Muscle layer of colon (tissue), 2 donors: ENCODE results near the gene CMYA5.
A peak's percentile ranks its signal among the peaks of the same experiment; 100 is the strongest.
"Not testable (repeated sequence)": the region's sequence is repeated elsewhere in the genome, so short reads cannot be mapped to it uniquely, and the experiment has no call there.

Source experiments
- H3K27ac ChIP-seq: one replicate; pipeline ENCODE4 v1.7.0; 2013; ENCODE audit warnings: low read depth, mild to moderate bottlenecking, low read length, moderate library complexity
- H3K27me3 ChIP-seq, 2 donors: one replicate each; pipeline ENCODE4 v1.7.0; 2013; ENCODE audit warnings: low read length in 2 of 2, mild to moderate bottlenecking in 2 of 2; ENCODE audit not compliant: insufficient read depth in 2 of 2, control insufficient read depth in 1 of 2
- H3K36me3 ChIP-seq: one replicate; pipeline ENCODE4 v1.7.0; 2013; ENCODE audit warnings: mild to moderate bottlenecking, low read length; ENCODE audit not compliant: insufficient read depth
- H3K4me1 ChIP-seq: one replicate; pipeline ENCODE4 v1.7.0; 2013; ENCODE audit warnings: mild to moderate bottlenecking, low read length; ENCODE audit not compliant: insufficient read depth
- H3K4me3 ChIP-seq, 2 donors: one replicate each; pipeline ENCODE4 v1.7.0; 2013; ENCODE audit warnings: low read length in 2 of 2, low read depth in 1 of 2, mild to moderate bottlenecking in 1 of 2, moderate library complexity in 1 of 2
- H3K9ac ChIP-seq: one replicate; pipeline ENCODE4 v1.7.0; 2013; ENCODE audit warnings: low read length
- H3K9me3 ChIP-seq: one replicate; pipeline ENCODE4 v1.7.0; 2013; ENCODE audit warnings: mild to moderate bottlenecking, low read length
- donor health status: abdominal sarcoma.
- donor health status: Adenocarcinoma of cecum.

CMYA5 gene

GRCh38 chr5:79689541-79690466 is at the start of gene CMYA5:
Gene CMYA5 (plus strand): TSS chr5:79689836. CDS start chr5:79689908, 72 bp downstream.
- H3K36me3 ChIP-seq, result peaks cover 5% of the 10 kb centered on the region
- no peak within 1 kb of the TSS for H3K9ac ChIP-seq
- peaks cover 6% of the 10 kb centered on the region for H3K4me1 ChIP-seq
- H3K27me3 ChIP-seq, result no peaks in the 10 kb centered on the region
- H3K4me3 ChIP-seq, result peak within 1 kb of the TSS; percentile 57 to 58
- no peak within 1 kb of the TSS for H3K27ac ChIP-seq
- H3K9me3 ChIP-seq, result no peaks in the 10 kb centered on the region

GRCh38 chr5:79640571-79641055 is 49.0 kb upstream of the CMYA5 start:
- H3K9me3 ChIP-seq, result no peaks in the 10 kb centered on the region
- peaks cover 14% of the 10 kb centered on the region for H3K36me3 ChIP-seq
- no peaks in the 10 kb centered on the region for H3K4me1 ChIP-seq
- H3K27ac ChIP-seq, result no peak overlapping the region
- no peaks in the 10 kb centered on the region for H3K27me3 ChIP-seq
- no peak overlapping the region for H3K9ac ChIP-seq
- no peak overlapping the region for H3K4me3 ChIP-seq

GRCh38 chr5:79641414-79641813 is 48.2 kb upstream of the CMYA5 start:
- Histone ChIP-seq H3K4me3 (no peak overlapping the region), H3K27me3 (no peaks in the 10 kb centered on the region), H3K36me3 (peaks cover 20% of the 10 kb centered on the region), H3K9ac (no peak overlapping the region), H3K27ac (no peak overlapping the region), H3K9me3 (no peaks in the 10 kb centered on the region), H3K4me1 (no peaks in the 10 kb centered on the region)

GRCh38 chr5:79642210-79642609 is 47.4 kb upstream of the CMYA5 start:
- Histone ChIP-seq H3K27ac (no peak overlapping the region), H3K27me3 (no peaks in the 10 kb centered on the region), H3K4me3 (no peak overlapping the region), H3K9ac (no peak overlapping the region), H3K4me1 (no peaks in the 10 kb centered on the region), H3K9me3 (no peaks in the 10 kb centered on the region), H3K36me3 (peaks cover 20% of the 10 kb centered on the region)

GRCh38 chr5:79653843-79654242 is 35.8 kb upstream of the CMYA5 start:
- Histone ChIP-seq H3K4me1 (no peaks in the 10 kb centered on the region), H3K4me3 (no peak overlapping the region), H3K9ac (no peak overlapping the region), H3K9me3 (no peaks in the 10 kb centered on the region), H3K36me3 (peaks cover 17% of the 10 kb centered on the region), H3K27me3 (no peaks in the 10 kb centered on the region), H3K27ac (no peak overlapping the region)

- peaks cover 33% of the 10 kb centered on the region for H3K36me3 ChIP-seq
- H3K27ac ChIP-seq, result no peak overlapping the region
- H3K9me3 ChIP-seq, result no peaks in the 10 kb centered on the region
- no peak overlapping the region for H3K4me3 ChIP-seq
- no peak overlapping the region for H3K9ac ChIP-seq
- no peaks in the 10 kb centered on the region for H3K4me1 ChIP-seq
- H3K27me3 ChIP-seq, result no peaks in the 10 kb centered on the region
Observed at GRCh38 chr5:79663212-79663611, 26.4 kb upstream of the CMYA5 start.

- Histone ChIP-seq H3K9ac (no peak overlapping the region), H3K9me3 (no peaks in the 10 kb centered on the region), H3K4me1 (no peaks in the 10 kb centered on the region), H3K27ac (no peak overlapping the region), H3K4me3 (no peak overlapping the region), H3K36me3 (peaks cover 19% of the 10 kb centered on the region), H3K27me3 (no peaks in the 10 kb centered on the region)
Observed at GRCh38 chr5:79666758-79667157, 22.9 kb upstream of the CMYA5 start.

- Histone ChIP-seq H3K36me3 (peaks cover 6% of the 10 kb centered on the region), H3K27ac (no peak overlapping the region), H3K4me1 (no peaks in the 10 kb centered on the region), H3K9me3 (no peaks in the 10 kb centered on the region), H3K4me3 (no peak overlapping the region), H3K27me3 (no peaks in the 10 kb centered on the region), H3K9ac (no peak overlapping the region)
Observed at GRCh38 chr5:79672392-79672791, 17.2 kb upstream of the CMYA5 start.

GRCh38 chr5:79676354-79676753 is 13.3 kb upstream of the CMYA5 start:
- not testable (repeated sequence) for H3K4me1 ChIP-seq, H3K27ac ChIP-seq, H3K9me3 ChIP-seq, H3K9ac ChIP-seq, H3K4me3 ChIP-seq, H3K27me3 ChIP-seq
- H3K36me3 ChIP-seq, result peaks cover 14% of the 10 kb centered on the region

GRCh38 chr5:79682102-79682501 is 7.5 kb upstream of the CMYA5 start:
- not testable (repeated sequence) for H3K4me1 ChIP-seq, H3K9me3 ChIP-seq, H3K9ac ChIP-seq, H3K27ac ChIP-seq, H3K27me3 ChIP-seq, H3K4me3 ChIP-seq
- H3K36me3 ChIP-seq, result peaks cover 32% of the 10 kb centered on the region

- Histone ChIP-seq H3K9me3 (no peaks in the 10 kb centered on the region), H3K9ac (no peak overlapping the region), H3K4me1 (peaks cover 6% of the 10 kb centered on the region), H3K27me3 (no peaks in the 10 kb centered on the region), H3K4me3 (no peak overlapping the region), H3K27ac (no peak overlapping the region), H3K36me3 (peaks cover 32% of the 10 kb centered on the region)
Observed at GRCh38 chr5:79684782-79685181, 4.9 kb upstream of the CMYA5 start.

- peaks cover 6% of the 10 kb centered on the region for H3K4me1 ChIP-seq
- H3K9me3 ChIP-seq, result no peaks in the 10 kb centered on the region
- no peak overlapping the region for H3K27ac ChIP-seq
- no peak overlapping the region for H3K4me3 ChIP-seq
- H3K36me3 ChIP-seq, result peaks cover 27% of the 10 kb centered on the region
- no peak overlapping the region for H3K9ac ChIP-seq
- H3K27me3 ChIP-seq, result no peaks in the 10 kb centered on the region
Observed at GRCh38 chr5:79685627-79686026, 4.0 kb upstream of the CMYA5 start.
